OCI-LY7 (cell line): ENCODE measurements around the gene FASTK.

Experiments
- EZH2phosphoT487 ChIP-seq: fragments of 200-600 bp; sonication (generic); IDR thresholded peaks from 2 replicates; pipeline ENCODE4 v1.6.1; 2018; ENCODE audit warnings: low read depth, borderline replicate concordance, mild to moderate bottlenecking, mixed run types, antibody characterized with exemption, low read length, moderate library complexity, mixed read lengths
- TF ChIP-seq, protein P1 (sequence below): fragments of 200-600 bp; sonication (generic); conservative IDR thresholded peaks from 2 replicates; pipeline ENCODE4 v1.5.1; 2014; ENCODE audit warnings: mild to moderate bottlenecking, antibody characterized with exemption, low read length, moderate library complexity, mixed read lengths

DNA sequence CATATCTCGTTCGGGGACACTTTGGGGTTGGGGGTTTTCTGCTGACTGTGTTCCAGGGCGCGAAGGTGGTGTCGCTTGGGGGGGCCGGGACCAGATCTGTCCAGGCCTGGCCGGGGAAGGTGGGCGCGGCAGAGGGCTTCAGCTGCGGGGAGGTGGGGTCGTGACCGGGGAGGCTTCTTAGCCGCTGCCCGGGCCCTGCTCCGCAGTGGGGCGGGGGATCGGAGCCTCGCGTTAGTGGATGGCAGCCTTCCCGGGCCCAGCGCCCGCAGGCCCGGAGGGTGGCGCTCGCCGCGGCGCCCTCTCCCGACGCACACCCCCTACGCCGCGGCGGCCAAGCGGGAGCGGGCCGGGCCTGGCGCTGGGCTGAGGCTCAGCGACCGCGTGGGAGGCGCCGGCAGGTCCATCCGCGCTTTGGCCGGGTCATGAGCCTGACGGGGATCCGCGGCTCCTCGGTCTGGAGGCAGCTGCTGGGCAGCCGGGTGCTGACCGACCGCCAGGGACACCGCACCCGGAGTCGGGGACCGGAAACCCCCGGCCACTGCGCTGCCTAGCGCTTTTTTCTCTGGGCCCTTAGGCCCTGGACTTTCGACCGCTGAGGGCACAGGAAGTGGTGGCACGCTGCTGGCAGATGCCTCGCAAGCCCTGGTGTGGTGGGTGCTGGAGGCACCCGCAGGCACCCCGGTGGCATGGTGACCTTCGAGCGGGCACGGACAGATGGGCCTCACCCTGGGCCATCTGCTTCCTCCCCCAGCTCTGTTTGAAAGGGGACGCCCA is 6.8 kb upstream of the FASTK start:
- TF ChIP-seq, protein P1, sequence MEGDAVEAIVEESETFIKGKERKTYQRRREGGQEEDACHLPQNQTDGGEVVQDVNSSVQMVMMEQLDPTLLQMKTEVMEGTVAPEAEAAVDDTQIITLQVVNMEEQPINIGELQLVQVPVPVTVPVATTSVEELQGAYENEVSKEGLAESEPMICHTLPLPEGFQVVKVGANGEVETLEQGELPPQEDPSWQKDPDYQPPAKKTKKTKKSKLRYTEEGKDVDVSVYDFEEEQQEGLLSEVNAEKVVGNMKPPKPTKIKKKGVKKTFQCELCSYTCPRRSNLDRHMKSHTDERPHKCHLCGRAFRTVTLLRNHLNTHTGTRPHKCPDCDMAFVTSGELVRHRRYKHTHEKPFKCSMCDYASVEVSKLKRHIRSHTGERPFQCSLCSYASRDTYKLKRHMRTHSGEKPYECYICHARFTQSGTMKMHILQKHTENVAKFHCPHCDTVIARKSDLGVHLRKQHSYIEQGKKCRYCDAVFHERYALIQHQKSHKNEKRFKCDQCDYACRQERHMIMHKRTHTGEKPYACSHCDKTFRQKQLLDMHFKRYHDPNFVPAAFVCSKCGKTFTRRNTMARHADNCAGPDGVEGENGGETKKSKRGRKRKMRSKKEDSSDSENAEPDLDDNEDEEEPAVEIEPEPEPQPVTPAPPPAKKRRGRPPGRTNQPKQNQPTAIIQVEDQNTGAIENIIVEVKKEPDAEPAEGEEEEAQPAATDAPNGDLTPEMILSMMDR, result no peak
- no peak; the same call in none of the 2 replicates for TF ChIP-seq EZH2phosphoT487
